ENCODE measurements around the gene TMEM9B.
A peak's percentile ranks its signal among the peaks of the same experiment; 100 is the strongest.
"Not testable (repeated sequence)": the region's sequence is repeated elsewhere in the genome, so short reads cannot be mapped to it uniquely, and the experiment has no call there.

The TMEM9B gene

GRCh38 chr11:8964324-8965320 lies at the start of gene TMEM9B:
TMEM9B (minus strand) TSS chr11:8964442; CDS start chr11:8964313, 129 bp downstream.
- DNase-seq (ENCODE audit: low spot score), result peak; percentile 95

GRCh38 chr11:9013373-9013772 lies 49.1 kb upstream of the TMEM9B start:
- DNase-seq (ENCODE audit: low spot score), result no peak

GRCh38 chr11:9009538-9009937 lies 45.3 kb upstream of the TMEM9B start:
- not testable (repeated sequence) for DNase-seq (ENCODE audit: low spot score)

- no peak for DNase-seq (ENCODE audit: low spot score)
Observed at GRCh38 chr11:9008661-9009060, 44.4 kb upstream of the TMEM9B start.

- no peak for DNase-seq (ENCODE audit: low spot score)
Observed at GRCh38 chr11:9008011-9008550, 43.8 kb upstream of the TMEM9B start.

- no peak for DNase-seq (ENCODE audit: low spot score)
Observed at GRCh38 chr11:9005087-9005486, 40.8 kb upstream of the TMEM9B start.

- DNase-seq (ENCODE audit: low spot score), result no peak
Observed at GRCh38 chr11:9004183-9004926, 40.1 kb upstream of the TMEM9B start.

- peak; percentile 92 for DNase-seq (ENCODE audit: low spot score)
Observed at GRCh38 chr11:9003573-9004182, 39.4 kb upstream of the TMEM9B start, which contains the start of gene NRIP3. NRIP3 (minus strand) TSS chr11:9004001; CDS start chr11:9003935, 66 bp downstream.

GRCh38 chr11:9002920-9003572 lies 38.8 kb upstream of the TMEM9B start:
- no peak for DNase-seq (ENCODE audit: low spot score)

GRCh38 chr11:9001736-9002135 lies 37.5 kb upstream of the TMEM9B start:
- peak; percentile 76 for DNase-seq (ENCODE audit: low spot score)

GRCh38 chr11:8998017-8998416 lies 33.8 kb upstream of the TMEM9B start:
- no peak for DNase-seq (ENCODE audit: low spot score)

- DNase-seq (ENCODE audit: low spot score), result no peak
Observed at GRCh38 chr11:8997451-8997850, 33.2 kb upstream of the TMEM9B start.

- peak; percentile 71 for DNase-seq (ENCODE audit: low spot score)
Observed at GRCh38 chr11:8989453-8989852, 25.2 kb upstream of the TMEM9B start.

- peak; percentile 52 for DNase-seq (ENCODE audit: low spot score)
Observed at GRCh38 chr11:8988329-8989234, 24.3 kb upstream of the TMEM9B start.

GRCh38 chr11:8987446-8987845 lies 23.2 kb upstream of the TMEM9B start:
- no peak for DNase-seq (ENCODE audit: low spot score)

GRCh38 chr11:8986772-8987171 lies 22.5 kb upstream of the TMEM9B start:
- DNase-seq (ENCODE audit: low spot score), result not testable (repeated sequence)

GRCh38 chr11:8985462-8985861 lies 21.2 kb upstream of the TMEM9B start:
- DNase-seq (ENCODE audit: low spot score), result no peak

GRCh38 chr11:8983552-8983951 lies 19.3 kb upstream of the TMEM9B start:
- no peak for DNase-seq (ENCODE audit: low spot score)

- no peak for DNase-seq (ENCODE audit: low spot score)
Observed at GRCh38 chr11:8980485-8980884, 16.2 kb upstream of the TMEM9B start.

- DNase-seq (ENCODE audit: low spot score), result not testable (repeated sequence)
Observed at GRCh38 chr11:8979365-8979764, 15.1 kb upstream of the TMEM9B start.

Measured in AG20443 (cell line).